NT2/D1 (cell line): ENCODE results near the gene SLC35A1.

ENCODE experiments used
- SUZ12 ChIP-seq: IDR thresholded peaks from 2 replicates; pipeline ENCODE4 v1.6.1; 2011; ENCODE audit not compliant: insufficient read length, insufficient read depth; ENCODE audit errors: extremely low read depth
- YY1 ChIP-seq: IDR thresholded peaks from 2 replicates; pipeline ENCODE4 v1.6.1; 2011; ENCODE audit not compliant: insufficient read length, insufficient read depth
- ZNF274 ChIP-seq: IDR thresholded peaks from 2 replicates; pipeline ENCODE4 v1.6.1; 2011; ENCODE audit warnings: mild to moderate bottlenecking, low read depth, low read length

- TF ChIP-seq YY1 (no peak), ZNF274 (no peak), SUZ12 (no peak)
These were observed 88.2 kb downstream of the SLC35A1 start for GRCh38 chr6:87561017-87561416.
